HepG2 (cell line): ENCODE measurements around the gene MAP3K20. TPM values are rescaled to one million over a fixed set of nuclear protein-coding genes. Genes with fewer than 3 reads are reported as not detected.

Experiments
- CBX5 ChIP-seq: sonication (generic); formaldehyde crosslinking; IDR thresholded peaks from 2 replicates; pipeline ENCODE4 v1.4.0; 2020; ENCODE audit warnings: missing genetic modification reagents, borderline replicate concordance
- CREB1 ChIP-seq, 2 experiments: fragments of 450-650 bp in 1 of 2; IDR thresholded peaks; 2 replicates each; pipeline ENCODE4 v1.6.1; 2016 to 2017; ENCODE audit warnings: control low read depth in 1 of 2, mild to moderate bottlenecking in 1 of 2, missing compliant biosample characterization in 1 of 2, missing genetic modification characterization in 1 of 2
- FOXO1 ChIP-seq: sonication (generic); formaldehyde crosslinking; IDR thresholded peaks from 2 replicates; pipeline ENCODE4 v1.4.0; 2020; ENCODE audit warnings: missing genetic modification reagents
- GATAD2A ChIP-seq: IDR thresholded peaks from 2 replicates; pipeline ENCODE4 v1.6.1; 2016
- HOXD1 ChIP-seq: sonication (generic); formaldehyde crosslinking; IDR thresholded peaks from 2 replicates; pipeline ENCODE4 v1.5.0; 2020; ENCODE audit warnings: missing genetic modification reagents
- MAFK ChIP-seq, 2 experiments: IDR thresholded peaks in 1 of 2; conservative IDR thresholded peaks in 1 of 2; 2 replicates each; pipeline ENCODE4 v1.6.1; 2011; ENCODE audit warnings: improper control_type of control experiment in 2 of 2, low read length in 2 of 2
- MAZ ChIP-seq, 2 experiments: sonication (generic) in 1 of 2; formaldehyde crosslinking in 1 of 2; IDR thresholded peaks; 2 replicates each; pipeline versions ENCODE4 v1.5.0 to v1.6.1; 2012 to 2020; ENCODE audit warnings: low read depth in 2 of 2, mild to moderate bottlenecking in 2 of 2, borderline replicate concordance in 1 of 2, improper control_type of control experiment in 1 of 2, low read length in 1 of 2, missing genetic modification reagents in 1 of 2, moderate library complexity in 1 of 2
- NCOA1 ChIP-seq: sonication (generic); formaldehyde crosslinking; IDR thresholded peaks from 2 replicates; pipeline ENCODE4 v1.9.0; 2021; ENCODE audit warnings: missing genetic modification reagents
- NFATC3 ChIP-seq: sonication (generic); formaldehyde crosslinking; IDR thresholded peaks from 2 replicates; pipeline ENCODE4 v1.5.1; 2020; ENCODE audit warnings: mild to moderate bottlenecking, missing genetic modification reagents
- NFYB ChIP-seq: sonication (generic); formaldehyde crosslinking; IDR thresholded peaks from 2 replicates; pipeline ENCODE4 v1.4.0; 2020; ENCODE audit warnings: missing genetic modification reagents
- SMC3 ChIP-seq: IDR thresholded peaks from 2 replicates; pipeline ENCODE4 v1.6.1; 2011; ENCODE audit warnings: low read length, improper control_type of control experiment
- SYNCRIP ChIP-seq: fragments of 200-400 bp; formaldehyde crosslinking; IDR thresholded peaks from 2 replicates; pipeline ENCODE4 v1.6.1; 2018; ENCODE audit warnings: mild to moderate bottlenecking, low read depth, low read length; ENCODE audit not compliant: insufficient read depth
- TBX3 ChIP-seq: fragments of 450-650 bp; IDR thresholded peaks from 2 replicates; pipeline ENCODE4 v1.6.1; 2017; ENCODE audit warnings: antibody characterized with exemption, mild to moderate bottlenecking, inconsistent platforms, borderline replicate concordance
- TP53 ChIP-seq: sonication (generic); formaldehyde crosslinking; conservative IDR thresholded peaks from 2 replicates; pipeline ENCODE4 v1.4.0; 2020; ENCODE audit warnings: missing genetic modification reagents
- ZFP41 ChIP-seq: sonication (generic); formaldehyde crosslinking; IDR thresholded peaks from 2 replicates; pipeline ENCODE4 v1.4.0; 2020; ENCODE audit warnings: mild to moderate bottlenecking, missing genetic modification reagents, borderline replicate concordance
- ZNF143 ChIP-seq: sonication (generic); formaldehyde crosslinking; IDR thresholded peaks from 2 replicates; pipeline ENCODE4 v1.4.0; 2020; ENCODE audit warnings: missing genetic modification reagents
- ZNF205 ChIP-seq: IDR thresholded peaks from 2 replicates; pipeline ENCODE4 v1.6.1; 2018; ENCODE audit warnings: missing biosample characterization, missing genetic modification reagents
- ZNF33B ChIP-seq: sonication (generic); formaldehyde crosslinking; IDR thresholded peaks from 2 replicates; pipeline ENCODE4 v1.5.1; 2020; ENCODE audit warnings: mild to moderate bottlenecking, missing genetic modification reagents
- ZNF451 ChIP-seq: sonication (generic); formaldehyde crosslinking; IDR thresholded peaks from 2 replicates; pipeline ENCODE4 v1.5.0; 2020; ENCODE audit warnings: mild to moderate bottlenecking, missing genetic modification reagents
- ZNF510 ChIP-seq: sonication (generic); formaldehyde crosslinking; IDR thresholded peaks from 2 replicates; pipeline ENCODE4 v1.4.0; 2020; ENCODE audit warnings: low read depth, mild to moderate bottlenecking, missing genetic modification reagents
- ZNF703 ChIP-seq: sonication (generic); formaldehyde crosslinking; IDR thresholded peaks from 2 replicates; pipeline ENCODE4 v1.5.1; 2020; ENCODE audit warnings: missing genetic modification reagents, mild to moderate bottlenecking, moderate library complexity, borderline replicate concordance
- ZNF724P ChIP-seq: sonication (generic); formaldehyde crosslinking; IDR thresholded peaks from 2 replicates; pipeline ENCODE4 v1.8.0; 2022; ENCODE audit warnings: missing genetic modification reagents, borderline replicate concordance
- ZNF761 ChIP-seq: sonication (generic); formaldehyde crosslinking; conservative IDR thresholded peaks from 2 replicates; pipeline ENCODE4 v1.4.0; 2020; ENCODE audit warnings: mild to moderate bottlenecking, missing genetic modification reagents
- ZNF839 ChIP-seq: sonication (generic); formaldehyde crosslinking; IDR thresholded peaks from 2 replicates; pipeline ENCODE4 v1.4.0; 2020; ENCODE audit warnings: missing genetic modification reagents, mild to moderate bottlenecking, borderline replicate concordance
- polyA plus RNA-seq, 8 experiments: library from polyadenylated mRNA; depleted of rRNA in 3 of 8; stranded (reverse) in 7 of 8; unstranded in 1 of 8; fragments of >200 nt; fragmentation: Illumina TruSeq in 4 of 8; extraction: Trizol in 4 of 8; gene quantifications; 2 replicates each; pipeline versions ENCODE4 v1.2.1 to v1.2.3, GENCODE V29; 2011 to 2016; ENCODE audit warnings: low read depth in 4 of 8, missing spikeins in 1 of 8, mixed read lengths in 1 of 8; ENCODE audit not compliant: insufficient read depth in 1 of 8
- total RNA-seq, 5 experiments: library from RNA; depleted of rRNA; stranded (reverse); fragments of >200 nt; fragmentation: Illumina TruSeq; extraction: Trizol; gene quantifications; 2 replicates each; pipeline ENCODE4 v1.2.3, GENCODE V29; 2016; ENCODE audit warnings: low read depth in 1 of 5
- TF ChIP-seq, protein P1 (sequence below): sonication (generic); formaldehyde crosslinking; IDR thresholded peaks from 2 replicates; pipeline ENCODE4 v1.5.0; 2020; ENCODE audit warnings: mild to moderate bottlenecking, missing genetic modification reagents
- TF ChIP-seq, protein P2 (sequence below), 2 experiments: sonication (generic) in 1 of 2; formaldehyde crosslinking in 1 of 2; IDR thresholded peaks; 2 replicates each; pipeline versions ENCODE4 v1.4.0 to v1.6.1; 2018 to 2020; ENCODE audit warnings: missing genetic modification reagents in 2 of 2, borderline replicate concordance in 1 of 2, low read depth in 1 of 2, mild to moderate bottlenecking in 1 of 2, missing biosample characterization in 1 of 2
- TF ChIP-seq, protein P3 (sequence below): sonication (generic); formaldehyde crosslinking; IDR thresholded peaks from 2 replicates; pipeline ENCODE4 v1.8.1; 2023; ENCODE audit warnings: missing genetic modification reagents, mild to moderate bottlenecking, borderline replicate concordance

Gene MAP3K20
- total and polyA plus RNA-seq, 2 of the 13 experiments (the other 11 are each of a cell fraction or from before 2014, with no cell fraction given) = 5.2 to 13.5 TPM

GRCh38 chr2:173210270-173211196, 134.9 kb downstream of the MAP3K20 start (continued):
- no peak for TF ChIP-seq CBX5 (CRISPR knock-in tag)
- no peak for TF ChIP-seq ZNF724P (CRISPR knock-in tag)
- TF ChIP-seq, protein P1, sequence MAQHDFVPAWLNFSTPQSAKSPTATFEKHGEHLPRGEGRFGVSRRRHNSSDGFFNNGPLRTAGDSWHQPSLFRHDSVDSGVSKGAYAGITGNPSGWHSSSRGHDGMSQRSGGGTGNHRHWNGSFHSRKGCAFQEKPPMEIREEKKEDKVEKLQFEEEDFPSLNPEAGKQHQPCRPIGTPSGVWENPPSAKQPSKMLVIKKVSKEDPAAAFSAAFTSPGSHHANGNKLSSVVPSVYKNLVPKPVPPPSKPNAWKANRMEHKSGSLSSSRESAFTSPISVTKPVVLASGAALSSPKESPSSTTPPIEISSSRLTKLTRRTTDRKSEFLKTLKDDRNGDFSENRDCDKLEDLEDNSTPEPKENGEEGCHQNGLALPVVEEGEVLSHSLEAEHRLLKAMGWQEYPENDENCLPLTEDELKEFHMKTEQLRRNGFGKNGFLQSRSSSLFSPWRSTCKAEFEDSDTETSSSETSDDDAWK = no peak
- TF ChIP-seq SMC3 = peak; percentile 100
- TF ChIP-seq ZNF451 (CRISPR knock-in tag) = no peak
- no peak for TF ChIP-seq ZNF205 (CRISPR knock-in tag)
- no peak for TF ChIP-seq ZFP41 (CRISPR knock-in tag)
- TF ChIP-seq HOXD1 = no peak
- no peak for TF ChIP-seq ZNF33B (CRISPR knock-in tag)
- TF ChIP-seq, protein P2, sequence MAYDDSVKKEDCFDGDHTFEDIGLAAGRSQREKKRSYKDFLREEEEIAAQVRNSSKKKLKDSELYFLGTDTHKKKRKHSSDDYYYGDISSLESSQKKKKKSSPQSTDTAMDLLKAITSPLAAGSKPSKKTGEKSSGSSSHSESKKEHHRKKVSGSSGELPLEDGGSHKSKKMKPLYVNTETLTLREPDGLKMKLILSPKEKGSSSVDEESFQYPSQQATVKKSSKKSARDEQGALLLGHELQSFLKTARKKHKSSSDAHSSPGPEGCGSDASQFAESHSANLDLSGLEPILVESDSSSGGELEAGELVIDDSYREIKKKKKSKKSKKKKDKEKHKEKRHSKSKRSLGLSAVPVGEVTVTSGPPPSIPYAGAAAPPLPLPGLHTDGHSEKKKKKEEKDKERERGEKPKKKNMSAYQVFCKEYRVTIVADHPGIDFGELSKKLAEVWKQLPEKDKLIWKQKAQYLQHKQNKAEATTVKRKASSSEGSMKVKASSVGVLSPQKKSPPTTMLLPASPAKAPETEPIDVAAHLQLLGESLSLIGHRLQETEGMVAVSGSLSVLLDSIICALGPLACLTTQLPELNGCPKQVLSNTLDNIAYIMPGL (CRISPR knock-in tag; IDR thresholded peaks at IDR 0.05; ENCODE audit: borderline replicate concordance in 1 of 2, low read depth in 1 of 2) = peak; percentile 43 to 45; a peak in 1 of 4 replicates
- TF ChIP-seq ZNF703 (CRISPR knock-in tag) = no peak
- no peak for TF ChIP-seq NFATC3 (CRISPR knock-in tag)
- TF ChIP-seq TP53 = no peak
- no peak for TF ChIP-seq TBX3
- peak; percentile 20; the same call in 1 of the 2 replicates for TF ChIP-seq FOXO1 (CRISPR knock-in tag)
- no peak for TF ChIP-seq ZNF510 (CRISPR knock-in tag)
- no peak for TF ChIP-seq NCOA1 (CRISPR knock-in tag)
- no peak for TF ChIP-seq NFYB (CRISPR knock-in tag)
- TF ChIP-seq MAFK (conservative IDR thresholded peaks at IDR 0.05 in 1 of 2, IDR thresholded peaks at IDR 0.05 in 1 of 2; ENCODE audit: low read length in 2 of 2) = peak; percentile 28 to 45; a peak in 1 of 4 replicates
- TF ChIP-seq, protein P3, sequence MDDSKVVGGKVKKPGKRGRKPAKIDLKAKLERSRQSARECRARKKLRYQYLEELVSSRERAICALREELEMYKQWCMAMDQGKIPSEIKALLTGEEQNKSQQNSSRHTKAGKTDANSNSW (CRISPR knock-in tag) = no peak
- no peak for TF ChIP-seq CREB1 (IDR thresholded peaks at IDR 0.05)
- TF ChIP-seq CREB1 (CRISPR knock-in tag; IDR thresholded peaks at IDR 0.05) = no peak
- TF ChIP-seq SYNCRIP = no peak
- no peak for TF ChIP-seq MAZ (IDR thresholded peaks at IDR 0.05; ENCODE audit: borderline replicate concordance, low read depth, low read length)
- no peak for TF ChIP-seq MAZ (CRISPR knock-in tag; IDR thresholded peaks at IDR 0.05; ENCODE audit: low read depth)
- TF ChIP-seq GATAD2A = peak; percentile 51; the same call in 1 of the 2 replicates
- no peak for TF ChIP-seq ZNF761
- TF ChIP-seq ZNF143 (CRISPR knock-in tag) = no peak
- TF ChIP-seq ZNF839 (CRISPR knock-in tag) = no peak
